Fibroblast of lung (primary cell): Measurements from ENCODE around the gene EEF1A2. TPM values are rescaled to one million over a fixed set of nuclear protein-coding genes. Genes with fewer than 3 reads are reported as not detected.

Source experiments
- DNase-seq, 2 donors: peaks; one replicate each; pipeline versions ENCODE4 v3.0.0 to v3.0.0-alpha.2; 2010; ENCODE audit warnings: low read depth in 2 of 2
- H2AFZ ChIP-seq: 2 replicates; pipeline ENCODE4 v1.5.1; 2012; ENCODE audit warnings: low read length, control low read depth, inconsistent platforms
- H3K27ac ChIP-seq: 2 replicates; pipeline ENCODE4 v1.5.1; 2011; ENCODE audit warnings: low read length, control low read depth; ENCODE audit not compliant: insufficient read depth
- H3K27me3 ChIP-seq: 2 replicates; pipeline ENCODE4 v1.5.1; 2011; ENCODE audit warnings: mild to moderate bottlenecking, low read length; ENCODE audit not compliant: control insufficient read depth, insufficient read depth
- H3K36me3 ChIP-seq: 2 replicates; pipeline ENCODE4 v1.5.1; 2011; ENCODE audit warnings: low read length; ENCODE audit not compliant: control insufficient read depth, insufficient read depth
- H3K4me1 ChIP-seq: 2 replicates; pipeline ENCODE4 v1.5.1; 2011; ENCODE audit warnings: low read length; ENCODE audit not compliant: control insufficient read depth, insufficient read depth; ENCODE audit errors: extremely low read depth
- H3K4me2 ChIP-seq: 2 replicates; pipeline ENCODE4 v1.5.1; 2011; ENCODE audit warnings: low read length, control low read depth; ENCODE audit not compliant: insufficient read depth; ENCODE audit errors: extremely low read depth
- H3K4me3 ChIP-seq, 4 experiments: fragments of 200-600 bp in 1 of 4; sonication (generic) in 1 of 4; replicated peaks in 1 of 4; 2 replicates each; pipeline ENCODE4 v1.5.1; 2011 to 2016; ENCODE audit warnings: low read length in 4 of 4, low read depth in 3 of 4, mild to moderate bottlenecking in 3 of 4, control low read depth in 2 of 4, inconsistent platforms in 1 of 4, mixed read lengths in 1 of 4; ENCODE audit not compliant: insufficient read depth in 1 of 4; ENCODE audit errors: control extremely low read depth in 1 of 4
- H3K79me2 ChIP-seq: 2 replicates; pipeline ENCODE4 v1.5.1; 2012; ENCODE audit warnings: mild to moderate bottlenecking, low read length, inconsistent platforms; ENCODE audit not compliant: control insufficient read depth, insufficient read depth
- H3K9ac ChIP-seq: 2 replicates; pipeline ENCODE4 v1.5.1; 2011; ENCODE audit warnings: mild to moderate bottlenecking, low read length, control low read depth; ENCODE audit not compliant: insufficient read depth
- H3K9me3 ChIP-seq: 2 replicates; pipeline ENCODE4 v1.5.1; 2012; ENCODE audit warnings: low read depth, low read length; ENCODE audit not compliant: control insufficient read depth, insufficient read depth
- H4K20me1 ChIP-seq: 2 replicates; pipeline ENCODE4 v1.5.1; 2011; ENCODE audit warnings: low read length; ENCODE audit not compliant: control insufficient read depth, insufficient read depth; ENCODE audit errors: extremely low read depth
- EZH2 ChIP-seq: IDR thresholded peaks from 2 replicates; pipeline ENCODE4 v1.5.1; 2012; ENCODE audit warnings: low read length, control low read depth, mild to moderate bottlenecking; ENCODE audit errors: missing control alignments
- polyA plus RNA-seq, 2 donors: library from polyadenylated mRNA; depleted of rRNA in 1 of 2; stranded (reverse) in 1 of 2; unstranded in 1 of 2; fragments of >200 nt; gene quantifications; 2 replicates each; pipeline ENCODE4 v1.2.1, GENCODE V29; 2011 to 2012; ENCODE audit warnings: missing spikeins in 1 of 2
- total RNA-seq: library from RNA; depleted of rRNA; stranded (reverse); fragments of >200 nt; gene quantifications from 2 replicates; pipeline ENCODE4 v1.2.1, GENCODE V29; 2014
- TF ChIP-seq, protein P1 (sequence below), 2 donors: IDR thresholded peaks in 1 of 2; conservative IDR thresholded peaks in 1 of 2; 1 replicate in 1 of 2; 2 replicates in 1 of 2; pipeline ENCODE4 v1.5.1; 2011 to 2012; ENCODE audit warnings: low read length in 2 of 2, control low read depth in 1 of 2, inconsistent platforms in 1 of 2, low read depth in 1 of 2, mild to moderate bottlenecking in 1 of 2

The EEF1A2 gene
- total and polyA plus RNA-seq, 2 donors (not counting 1 experiment from before 2014, with no cell fraction given), result 0.16 to 1.7 TPM

DNA sequence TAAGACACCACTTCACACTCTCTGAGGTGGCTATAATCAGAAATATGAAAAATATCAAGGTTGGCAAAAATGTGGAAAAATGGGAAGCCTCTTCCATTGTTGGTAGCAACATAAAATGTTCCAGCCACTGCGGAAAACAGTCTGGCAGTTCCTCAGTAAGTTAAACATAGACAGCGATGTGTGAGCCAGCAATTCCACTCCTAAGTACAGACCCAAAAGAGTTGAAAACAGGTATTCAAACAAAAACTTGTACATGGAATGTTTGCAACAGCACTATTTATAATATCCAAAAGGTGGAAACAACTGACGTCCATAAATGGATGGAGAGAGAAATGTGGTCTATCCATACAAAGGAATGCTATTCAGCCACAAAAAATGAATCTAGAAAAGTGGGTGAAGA, 14.3 kb upstream of the EEF1A2 start:
- H3K4me2 ChIP-seq, result no peak overlapping the region
- no peaks in the 10 kb centered on the region for H3K4me1 ChIP-seq
- TF ChIP-seq, protein P1, sequence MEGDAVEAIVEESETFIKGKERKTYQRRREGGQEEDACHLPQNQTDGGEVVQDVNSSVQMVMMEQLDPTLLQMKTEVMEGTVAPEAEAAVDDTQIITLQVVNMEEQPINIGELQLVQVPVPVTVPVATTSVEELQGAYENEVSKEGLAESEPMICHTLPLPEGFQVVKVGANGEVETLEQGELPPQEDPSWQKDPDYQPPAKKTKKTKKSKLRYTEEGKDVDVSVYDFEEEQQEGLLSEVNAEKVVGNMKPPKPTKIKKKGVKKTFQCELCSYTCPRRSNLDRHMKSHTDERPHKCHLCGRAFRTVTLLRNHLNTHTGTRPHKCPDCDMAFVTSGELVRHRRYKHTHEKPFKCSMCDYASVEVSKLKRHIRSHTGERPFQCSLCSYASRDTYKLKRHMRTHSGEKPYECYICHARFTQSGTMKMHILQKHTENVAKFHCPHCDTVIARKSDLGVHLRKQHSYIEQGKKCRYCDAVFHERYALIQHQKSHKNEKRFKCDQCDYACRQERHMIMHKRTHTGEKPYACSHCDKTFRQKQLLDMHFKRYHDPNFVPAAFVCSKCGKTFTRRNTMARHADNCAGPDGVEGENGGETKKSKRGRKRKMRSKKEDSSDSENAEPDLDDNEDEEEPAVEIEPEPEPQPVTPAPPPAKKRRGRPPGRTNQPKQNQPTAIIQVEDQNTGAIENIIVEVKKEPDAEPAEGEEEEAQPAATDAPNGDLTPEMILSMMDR (conservative IDR thresholded peaks at IDR 0.05 in 1 of 2, IDR thresholded peaks at IDR 0.05 in 1 of 2; ENCODE audit: low read depth in 1 of 2, low read length in 2 of 2), result no peak
- no peak for TF ChIP-seq EZH2
- no peak overlapping the region for H3K4me3 ChIP-seq
- no peaks in the 10 kb centered on the region for H4K20me1 ChIP-seq
- H3K9ac ChIP-seq, result no peak overlapping the region
- no peak for DNase-seq
- no peaks in the 10 kb centered on the region for H3K36me3 ChIP-seq
- H3K79me2 ChIP-seq, result no peaks in the 10 kb centered on the region
- H2AFZ ChIP-seq, result no peak overlapping the region
- no peaks in the 10 kb centered on the region for H3K27me3 ChIP-seq
- no peak overlapping the region for H3K27ac ChIP-seq
- H3K9me3 ChIP-seq, result no peaks in the 10 kb centered on the region

DNA sequence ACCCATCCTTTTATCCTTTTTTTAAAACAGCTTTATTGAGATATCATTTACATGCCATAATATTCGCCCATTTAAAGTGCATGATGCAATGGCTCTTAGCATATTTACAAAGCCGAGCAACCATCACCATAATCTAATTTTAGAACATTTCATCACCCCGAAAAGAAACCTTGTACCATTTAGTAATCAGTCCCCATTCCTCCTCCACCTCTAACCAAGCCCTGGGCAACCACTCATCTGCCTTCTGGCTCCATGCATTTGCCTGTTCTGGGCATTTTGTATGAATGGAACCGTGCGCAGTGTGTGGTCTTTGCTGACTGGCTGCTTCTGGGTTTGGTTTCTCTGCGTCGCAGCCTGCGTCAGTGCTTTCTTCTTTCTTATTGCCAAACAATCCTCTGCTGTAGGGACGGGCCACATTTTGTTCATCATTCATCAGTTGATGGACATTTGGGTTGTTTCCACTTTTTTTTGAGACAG, 10.2 kb upstream of the EEF1A2 start:
- H4K20me1 ChIP-seq, result no peaks in the 10 kb centered on the region
- no peak overlapping the region for H3K9ac ChIP-seq
- no peaks in the 10 kb centered on the region for H3K36me3 ChIP-seq
- no peaks in the 10 kb centered on the region for H3K79me2 ChIP-seq
- no peak overlapping the region for H2AFZ ChIP-seq
- H3K4me2 ChIP-seq, result no peak overlapping the region
- TF ChIP-seq, protein P1 (conservative IDR thresholded peaks at IDR 0.05 in 1 of 2, IDR thresholded peaks at IDR 0.05 in 1 of 2; ENCODE audit: low read depth in 1 of 2, low read length in 2 of 2), result no peak
- TF ChIP-seq EZH2, result no peak
- DNase-seq, result no peak
- H3K9me3 ChIP-seq, result no peaks in the 10 kb centered on the region
- no peaks in the 10 kb centered on the region for H3K4me1 ChIP-seq
- H3K27ac ChIP-seq, result no peak overlapping the region
- H3K4me3 ChIP-seq, result no peak overlapping the region
- peaks cover 2% of the 10 kb centered on the region for H3K27me3 ChIP-seq

DNA sequence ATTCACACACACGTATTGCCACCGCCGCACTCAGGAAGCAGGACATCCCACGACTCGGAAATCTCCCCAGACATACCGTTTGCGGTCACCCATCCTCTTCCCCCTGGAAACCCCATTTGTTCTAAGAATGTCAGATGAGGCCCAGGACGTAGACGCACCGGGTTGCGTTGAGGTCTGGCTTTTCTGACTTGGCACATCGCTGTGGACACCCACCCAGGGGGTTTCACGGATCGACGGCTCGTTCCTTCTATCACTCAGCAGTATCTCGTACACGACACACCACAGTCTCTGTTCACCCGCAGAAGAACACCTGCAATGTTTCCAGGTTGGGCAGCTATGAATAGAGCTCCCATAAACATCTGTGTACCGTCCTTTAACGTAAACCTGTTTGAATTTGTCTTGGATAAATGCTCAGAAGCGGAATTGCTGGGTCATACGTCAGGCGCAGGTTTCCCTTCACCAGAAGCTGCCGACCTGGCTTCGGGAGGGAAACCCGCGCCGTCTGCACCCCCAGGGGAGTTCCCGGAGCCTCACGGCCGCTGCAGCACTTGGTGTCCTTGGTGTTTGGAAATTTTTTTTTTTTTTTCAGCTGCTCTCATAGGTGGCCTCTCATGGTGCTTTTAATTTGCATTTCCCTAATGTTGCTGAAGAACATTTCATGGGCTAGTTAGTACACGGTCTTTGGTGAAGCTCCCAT, 9.3 kb upstream of the EEF1A2 start:
- H3K9me3 ChIP-seq, result no peaks in the 10 kb centered on the region
- no peak overlapping the region for H3K27ac ChIP-seq
- no peak overlapping the region for H3K4me3 ChIP-seq
- DNase-seq, result no peak
- TF ChIP-seq, protein P1 (conservative IDR thresholded peaks at IDR 0.05 in 1 of 2, IDR thresholded peaks at IDR 0.05 in 1 of 2; ENCODE audit: low read depth in 1 of 2, low read length in 2 of 2), result no peak
- TF ChIP-seq EZH2, result no peak
- H4K20me1 ChIP-seq, result no peaks in the 10 kb centered on the region
- no peak overlapping the region for H2AFZ ChIP-seq
- no peaks in the 10 kb centered on the region for H3K79me2 ChIP-seq
- no peaks in the 10 kb centered on the region for H3K36me3 ChIP-seq
- H3K4me2 ChIP-seq, result no peak overlapping the region
- peaks cover 2% of the 10 kb centered on the region for H3K27me3 ChIP-seq
- no peaks in the 10 kb centered on the region for H3K4me1 ChIP-seq
- H3K9ac ChIP-seq, result no peak overlapping the region
